GM18517 (cell line): ENCODE data around the gene INVS.

Experiments
- ATAC-seq: cut with Tn5 transposase; IDR thresholded peaks from one replicate; pipeline ENCODE4 v1.9.1; 2021; ENCODE audit warnings: mild to moderate bottlenecking, moderate library complexity; ENCODE audit not compliant: unreplicated experiment

The INVS gene

DNA sequence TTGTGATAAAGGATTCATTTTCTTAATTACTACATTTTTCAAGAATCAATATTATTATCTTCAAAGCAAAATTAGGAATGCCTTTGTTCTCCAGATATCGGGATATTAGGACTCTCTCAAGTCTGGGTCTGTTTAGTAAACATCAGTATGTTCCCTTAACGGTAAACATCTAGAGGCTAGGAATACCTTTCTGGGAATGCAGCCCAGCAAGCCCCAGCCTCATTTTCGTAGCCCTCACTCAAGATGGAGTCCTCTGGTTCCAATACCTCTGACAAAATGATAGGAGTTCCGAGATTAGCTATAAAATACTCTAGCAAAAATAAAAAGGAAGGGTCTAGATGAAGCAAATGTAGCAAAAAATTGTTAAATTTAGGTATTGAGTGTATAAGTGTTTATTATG is 169.2 kb downstream of the INVS start:
- ATAC-seq: no peak

DNA sequence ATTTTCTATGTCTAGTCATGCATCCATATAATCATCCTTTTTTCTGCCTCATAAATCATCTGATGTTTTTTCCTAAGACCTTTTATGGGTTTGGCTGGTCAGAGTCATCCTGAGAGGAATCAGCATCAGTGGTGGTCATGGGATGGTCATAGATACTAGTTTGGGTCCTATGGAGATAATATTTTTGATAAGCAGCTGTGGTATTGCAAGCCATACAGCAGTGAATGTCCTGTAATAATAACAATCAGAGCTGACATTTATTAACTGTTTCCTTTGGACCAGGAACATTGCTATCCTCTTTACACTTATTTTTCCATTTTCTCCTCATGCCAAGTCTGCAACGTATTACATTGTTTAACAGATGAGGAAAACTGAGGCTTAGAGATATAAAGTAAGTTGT is 170.6 kb downstream of the INVS start:
- ATAC-seq: no peak

DNA sequence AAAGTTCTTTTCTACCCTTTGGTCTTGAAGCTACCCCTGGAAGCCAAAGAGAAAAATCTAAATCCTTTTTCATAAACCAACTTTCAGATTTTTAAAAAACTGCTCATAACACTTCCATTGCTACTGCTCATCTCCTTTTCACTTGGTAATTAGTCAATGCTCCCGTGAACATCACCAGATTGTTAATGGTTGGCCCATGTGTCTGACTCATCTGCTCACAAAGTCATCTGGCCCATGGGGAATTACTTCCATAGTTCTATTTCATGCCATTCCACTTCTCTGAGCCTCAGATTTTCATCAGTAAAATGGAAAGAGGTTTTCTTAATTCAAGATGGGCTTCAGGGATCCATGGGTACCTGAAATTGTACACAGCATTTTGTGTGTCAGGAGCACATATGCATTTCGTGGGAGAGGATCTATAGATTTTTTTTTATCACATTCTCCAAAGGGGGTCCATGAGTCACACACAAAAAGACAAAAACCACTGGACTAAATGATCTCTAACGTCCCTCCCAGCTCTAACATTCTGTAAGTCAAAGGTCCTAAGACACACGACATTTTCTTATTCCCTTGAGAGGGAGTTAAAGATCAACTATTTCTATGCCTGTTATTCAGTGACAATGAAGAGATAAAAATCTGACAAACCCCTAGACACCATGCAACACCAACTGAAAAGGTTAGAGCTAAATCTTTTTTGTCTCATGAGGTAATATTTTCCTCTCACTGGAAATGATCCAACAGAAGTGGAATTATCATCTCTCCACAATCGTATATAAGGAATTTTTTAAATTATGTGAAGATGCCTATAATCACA is 178.3 kb downstream of the INVS start:
- ATAC-seq: no peak

DNA sequence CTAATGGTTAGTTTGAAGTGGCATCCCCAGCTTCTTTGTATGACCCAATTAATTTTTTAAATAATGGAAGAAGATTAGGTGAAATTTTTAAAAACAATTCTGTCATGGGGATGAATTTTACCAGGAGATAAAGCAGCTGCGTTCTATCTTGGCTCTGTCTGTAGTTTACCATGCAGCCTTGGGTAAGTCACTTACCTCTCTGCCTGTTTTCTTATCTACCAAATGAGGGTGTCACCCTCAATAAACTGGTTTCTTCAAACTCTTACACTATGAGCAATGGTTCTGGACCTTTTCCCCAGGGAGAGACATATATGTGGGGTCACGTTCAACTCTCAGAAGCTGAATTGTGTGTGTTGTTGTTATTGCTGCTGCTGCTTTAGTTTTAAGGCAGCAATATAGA is 182.0 kb downstream of the INVS start:
- ATAC-seq: no peak

DNA sequence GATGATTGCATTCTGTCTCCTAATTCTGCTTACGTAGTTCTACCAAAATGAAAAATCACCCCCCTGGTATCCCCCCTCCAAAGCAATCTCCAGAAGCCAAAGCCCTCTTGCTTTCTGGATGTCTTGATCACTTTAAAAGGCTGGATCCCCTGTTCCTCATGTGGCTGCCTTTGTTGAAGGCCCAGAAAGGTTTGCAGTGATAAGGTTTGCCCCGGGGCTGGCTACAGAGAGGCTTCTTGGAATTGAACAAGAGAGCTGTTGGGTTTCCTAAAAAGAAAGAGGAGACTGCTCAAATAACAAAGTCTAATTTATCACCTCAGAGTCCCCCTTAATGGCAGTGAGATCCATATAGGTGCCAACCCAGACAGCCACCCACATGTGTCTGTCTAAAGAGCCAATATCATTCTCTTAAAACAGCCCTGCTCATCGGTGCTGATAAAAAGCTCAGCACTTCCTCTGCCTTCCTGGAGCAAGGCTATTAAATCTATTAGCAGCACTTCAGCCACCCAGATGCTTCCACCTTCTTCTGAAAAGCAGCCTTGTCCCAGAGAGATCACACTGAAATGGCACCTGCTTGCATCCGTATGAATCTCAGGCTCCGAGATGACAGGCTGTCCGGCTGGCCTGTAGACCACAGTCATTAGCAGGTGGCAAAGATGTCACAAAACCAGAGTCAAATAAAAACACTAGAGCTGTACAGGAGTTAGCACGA is 182.8 kb downstream of the INVS start:
- ATAC-seq: no peak

DNA sequence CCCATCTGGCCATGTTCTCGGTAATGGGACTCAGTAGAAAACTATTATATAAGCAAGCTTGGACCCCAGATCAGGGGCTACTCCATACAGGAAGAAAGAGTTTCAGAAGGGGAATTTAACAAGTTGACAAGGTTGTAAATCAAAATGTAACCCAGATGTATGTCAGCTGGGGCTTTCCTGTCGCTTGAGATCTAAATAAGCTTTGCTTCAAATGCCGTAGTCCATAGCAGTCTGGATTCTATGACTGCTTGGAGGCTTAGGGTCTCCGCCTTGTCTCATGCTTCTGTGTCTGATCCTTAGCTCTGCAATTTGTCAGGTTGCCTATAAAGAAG is 183.3 kb downstream of the INVS start:
- ATAC-seq: no peak

DNA sequence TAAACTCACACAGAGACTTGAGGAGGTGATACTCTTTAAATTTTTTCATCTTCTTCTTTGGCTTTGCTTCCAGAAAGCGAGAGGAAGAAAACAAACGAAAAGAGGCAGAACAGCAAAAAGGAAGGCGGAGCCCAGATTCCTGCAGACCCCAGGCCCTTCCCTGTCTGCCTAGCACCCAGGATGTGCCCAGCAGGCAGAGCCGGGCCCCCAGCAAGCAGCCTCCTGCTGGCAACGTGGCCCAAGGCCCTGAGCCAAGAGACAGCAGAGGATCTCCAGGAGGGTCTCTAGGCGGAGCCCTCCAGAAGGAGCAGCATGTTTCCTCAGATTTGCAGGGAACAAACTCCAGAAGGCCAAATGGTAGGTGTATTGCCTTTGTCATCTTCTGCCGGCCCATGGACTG is 185.2 kb downstream of the INVS start:
- no peak for ATAC-seq

DNA sequence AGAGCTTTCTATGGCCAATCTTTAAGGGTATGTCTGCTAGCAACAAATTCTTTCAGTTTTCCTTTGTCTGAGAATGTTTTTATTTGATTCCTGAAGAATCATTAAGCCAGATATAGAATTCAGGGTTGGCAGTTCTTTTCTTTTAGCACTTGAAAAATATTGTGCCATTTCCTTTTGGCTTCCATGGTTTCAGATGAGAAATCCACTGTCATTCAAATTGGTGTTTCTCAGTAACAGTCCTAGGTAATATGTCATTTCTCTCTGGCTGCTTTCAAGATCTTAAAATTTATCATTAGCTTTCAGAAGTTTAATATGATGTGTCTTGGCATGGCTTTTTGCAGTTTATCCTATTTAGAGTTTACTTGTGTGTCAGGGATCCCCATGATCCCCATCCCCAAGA is 186.0 kb downstream of the INVS start:
- ATAC-seq: no peak

DNA sequence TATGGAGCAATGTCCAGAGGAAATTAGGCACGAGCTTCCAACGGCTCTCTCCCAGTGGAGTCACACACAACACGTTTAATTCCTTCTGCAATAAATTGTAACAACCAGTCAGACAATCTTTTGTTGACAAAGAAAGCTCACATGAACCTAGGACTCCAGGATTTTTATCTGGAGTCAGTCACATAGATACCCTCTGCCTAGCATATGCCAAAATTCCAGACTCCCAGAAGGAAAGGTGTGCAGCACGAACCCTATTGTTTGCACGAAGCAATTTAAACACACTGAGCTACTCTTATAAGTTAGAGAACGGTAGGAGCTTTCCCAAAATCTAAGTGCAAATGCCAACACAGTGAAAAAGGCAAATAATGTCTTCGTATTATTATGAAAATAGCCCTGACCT is 186.6 kb downstream of the INVS start:
- ATAC-seq: no peak

DNA sequence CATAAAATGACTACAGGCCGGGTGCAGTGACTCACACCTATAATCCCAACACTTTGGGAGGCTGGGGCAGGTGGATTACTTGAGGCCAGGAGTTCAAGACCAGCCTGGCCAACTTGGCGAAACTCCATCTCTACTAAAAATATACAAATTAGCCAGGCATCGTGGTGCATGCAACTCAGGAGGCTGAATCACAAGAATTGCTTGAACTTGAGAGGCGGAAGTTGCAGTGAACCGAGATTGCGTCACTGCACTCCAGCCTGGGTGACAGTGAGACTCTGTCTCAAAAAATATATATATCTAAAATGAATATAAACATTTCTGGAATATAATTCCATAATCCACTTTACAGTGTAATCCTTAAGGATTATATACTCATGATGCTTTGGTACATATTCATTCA is 187.2 kb downstream of the INVS start:
- ATAC-seq: no peak

DNA sequence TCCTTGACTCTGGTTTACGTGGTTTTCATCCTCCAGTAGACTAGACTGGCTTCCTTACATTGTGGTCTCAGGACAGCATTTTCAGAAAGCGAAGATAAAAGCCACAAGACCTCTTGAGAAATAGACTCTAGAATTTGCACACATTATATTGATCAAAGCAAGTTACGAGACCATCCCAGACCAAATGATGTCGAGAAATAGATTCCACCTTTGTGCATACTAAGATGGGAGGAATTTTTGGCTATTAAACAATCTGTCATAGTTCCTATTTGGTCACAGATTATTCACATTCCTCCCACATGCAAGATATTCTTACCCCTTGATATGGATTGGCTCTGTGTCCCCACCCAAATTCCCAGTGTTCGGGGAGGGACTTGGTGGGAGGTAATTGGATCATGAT is 188.1 kb downstream of the INVS start:
- ATAC-seq: no peak

DNA sequence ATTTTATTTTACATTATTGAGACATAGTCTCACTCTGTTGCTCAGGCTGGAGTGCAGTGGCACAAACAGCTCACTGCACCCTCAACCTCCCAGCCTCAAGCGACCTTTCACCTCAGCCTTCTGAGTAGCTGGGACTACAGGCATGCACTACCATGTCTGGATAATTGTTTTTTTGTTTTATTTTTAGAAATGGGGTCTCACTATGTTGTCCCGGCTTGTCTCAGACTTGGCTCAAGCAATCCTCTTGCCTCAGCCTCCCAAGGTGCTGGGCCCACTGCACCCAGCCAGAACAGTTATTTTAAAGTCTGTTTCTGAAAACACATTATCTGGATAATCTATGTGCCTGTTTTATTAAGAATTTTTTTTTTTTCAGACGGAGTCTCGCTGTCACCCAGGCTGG is 191.7 kb downstream of the INVS start:
- ATAC-seq: no peak

DNA sequence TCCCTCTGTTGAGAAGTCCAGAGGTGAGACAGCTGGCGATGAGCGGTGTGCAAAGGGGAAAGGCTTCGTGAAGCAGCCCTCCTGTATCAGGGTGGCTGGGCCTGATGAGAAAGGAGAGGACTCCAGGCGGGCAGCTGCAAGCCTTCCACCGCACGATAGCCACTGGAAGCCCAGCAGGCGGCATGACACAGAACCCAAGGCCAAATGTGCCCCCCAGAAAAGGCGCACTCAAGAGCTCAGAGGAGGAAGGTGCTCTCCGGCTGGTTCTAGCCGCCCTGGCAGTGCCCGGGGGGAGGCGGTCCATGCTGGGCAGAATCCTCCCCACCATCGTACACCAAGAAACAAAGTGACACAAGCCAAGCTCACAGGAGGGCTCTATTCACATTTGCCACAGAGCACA is 193.4 kb downstream of the INVS start:
- ATAC-seq: no peak

DNA sequence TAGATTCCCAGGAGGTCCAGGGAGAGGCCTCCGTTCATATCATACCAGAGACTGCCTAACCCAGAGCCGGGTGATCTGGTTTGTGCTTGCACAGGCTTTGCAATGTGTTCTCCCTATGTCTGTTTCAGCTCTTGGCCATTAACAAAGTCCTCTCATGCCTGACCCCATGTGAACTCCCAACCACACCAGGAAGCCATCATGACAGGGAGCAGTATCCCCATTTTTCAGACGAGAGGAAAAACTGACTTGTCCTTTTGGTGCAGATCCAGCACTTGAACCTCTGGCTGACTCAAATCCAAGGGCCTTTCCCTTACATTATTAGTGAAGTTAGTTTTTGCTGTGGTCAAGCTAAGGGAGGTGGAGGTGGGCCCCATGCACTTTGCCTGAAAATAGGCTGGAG is 195.3 kb downstream of the INVS start:
- no peak for ATAC-seq

DNA sequence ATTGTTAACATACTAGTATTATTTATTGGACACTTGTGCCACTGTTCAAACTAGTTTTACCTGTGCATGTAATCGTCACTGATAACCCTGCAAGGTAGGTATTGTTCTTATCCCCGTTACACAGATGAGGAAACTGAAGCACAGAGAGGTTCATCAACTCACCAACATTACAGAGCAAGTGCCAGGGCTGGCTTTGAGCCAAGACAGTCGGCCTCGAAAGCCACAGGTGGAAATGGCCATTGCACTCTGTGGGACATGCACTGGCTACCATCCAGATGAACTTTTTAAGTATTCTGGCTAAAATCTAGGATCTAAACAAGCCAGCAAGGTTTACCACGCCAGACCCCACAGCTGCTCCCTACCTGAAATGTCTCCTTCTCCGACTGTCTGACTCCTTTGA is 195.8 kb downstream of the INVS start:
- ATAC-seq: no peak

DNA sequence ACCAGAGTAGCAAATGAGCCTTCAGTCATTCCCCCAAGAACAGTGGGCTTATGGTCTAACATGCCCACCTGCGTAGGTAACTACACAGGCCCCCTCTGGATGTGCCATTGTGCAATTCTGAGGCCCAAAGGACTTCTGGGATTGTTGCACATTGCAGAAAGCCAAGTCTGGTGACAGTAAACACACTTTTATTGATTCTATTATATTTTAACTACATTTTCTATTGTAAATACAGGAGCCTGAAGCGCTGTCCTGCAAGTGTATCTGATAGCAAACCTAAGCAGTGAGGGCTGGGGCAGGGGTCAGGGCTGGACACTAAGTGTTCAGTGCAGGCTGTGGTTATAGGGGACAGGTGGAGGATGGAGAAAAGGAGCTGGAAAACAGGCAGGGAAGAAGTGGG is 196.2 kb downstream of the INVS start:
- ATAC-seq: no peak

DNA sequence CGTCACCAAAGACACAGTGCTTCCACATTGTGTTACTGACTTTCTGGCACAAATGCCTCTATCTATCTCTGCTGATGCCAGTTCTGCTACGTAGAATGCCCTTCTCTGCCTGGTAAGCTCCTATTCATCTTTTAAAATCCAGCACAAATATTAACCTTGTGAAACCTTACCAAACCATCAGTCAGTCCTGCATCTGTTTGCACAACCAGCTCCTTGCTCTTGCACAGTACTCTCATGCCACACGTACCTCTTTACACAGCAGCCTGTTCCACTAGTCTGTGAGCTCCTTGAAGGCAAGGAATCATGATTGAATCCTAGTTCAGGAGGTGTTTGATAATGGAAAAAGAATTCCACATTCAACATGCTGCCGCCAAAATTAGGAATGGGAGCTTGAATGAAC is 197.4 kb downstream of the INVS start:
- no peak for ATAC-seq

DNA sequence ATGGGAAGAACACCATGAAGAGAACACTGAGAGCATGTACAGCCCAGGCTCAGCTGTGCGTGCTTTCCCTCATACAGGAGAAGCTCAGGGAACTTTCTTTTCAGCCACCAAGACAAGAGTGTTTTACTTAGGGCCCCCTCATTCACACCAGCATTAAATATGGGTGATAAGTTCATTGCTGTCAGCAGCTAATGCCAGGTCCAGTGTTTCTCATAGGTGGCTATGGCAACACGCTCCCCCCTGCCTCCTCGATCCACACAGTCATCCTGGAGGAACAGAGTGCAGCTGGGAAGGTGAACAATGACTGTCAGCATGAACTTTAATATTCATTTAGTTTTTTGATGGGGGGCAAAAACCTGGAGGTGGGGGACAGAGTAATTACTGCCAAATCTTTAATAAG is 199.3 kb downstream of the INVS start:
- ATAC-seq: no peak

DNA sequence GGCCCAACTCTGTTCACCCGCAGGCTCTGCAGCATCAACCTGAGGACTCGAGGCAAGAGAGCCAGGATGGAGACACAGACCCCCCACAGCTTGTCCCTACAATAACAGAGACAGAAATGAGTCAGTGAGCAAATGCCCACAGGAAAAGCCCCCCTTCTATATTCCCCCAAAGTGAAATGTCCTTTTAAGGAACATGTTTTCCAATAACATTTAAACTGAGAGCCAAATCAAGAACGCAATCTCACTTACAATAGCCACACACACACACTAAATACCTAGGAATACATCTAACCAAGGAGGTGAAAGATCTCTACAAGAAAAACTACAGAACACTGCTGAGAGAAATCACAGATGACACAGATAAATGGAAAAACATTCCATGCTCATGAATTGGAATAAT is 204.7 kb downstream of the INVS start:
- no peak for ATAC-seq

DNA sequence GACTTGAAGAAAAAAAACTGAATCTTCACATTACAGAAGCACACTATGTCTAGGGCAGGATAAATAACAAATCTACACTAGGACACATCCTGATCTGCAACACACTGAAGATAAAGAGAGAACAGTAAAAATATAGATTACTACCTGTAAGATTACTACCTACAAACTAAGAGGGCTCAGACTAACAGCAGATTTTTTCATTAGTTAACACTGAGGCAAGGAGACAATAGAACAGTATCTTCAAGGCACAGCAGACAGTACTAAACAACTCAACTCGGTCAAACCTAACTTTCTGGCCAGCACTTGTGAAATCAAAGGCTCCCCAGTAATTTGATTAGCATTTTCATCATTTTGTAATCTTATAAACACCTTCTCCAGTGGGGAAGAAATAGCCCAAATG is 207.2 kb downstream of the INVS start:
- ATAC-seq: no peak

DNA sequence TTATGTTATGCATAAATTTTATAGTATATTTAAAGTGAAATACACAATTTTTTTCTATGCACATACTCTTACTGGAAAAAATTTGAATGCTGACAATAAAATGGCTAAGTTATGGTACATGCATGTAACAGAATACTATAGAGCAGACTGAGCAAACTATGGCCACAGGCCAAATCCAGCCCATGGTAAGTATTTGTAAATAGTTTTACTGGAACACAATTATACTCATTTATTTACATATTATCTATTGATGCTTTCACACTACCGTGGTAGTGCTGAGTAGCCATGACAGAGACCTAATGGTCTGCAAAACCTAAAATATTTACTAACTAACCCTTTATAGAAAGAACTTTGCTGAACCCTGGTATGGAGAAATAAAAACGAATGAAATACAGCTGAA is 208.0 kb downstream of the INVS start:
- ATAC-seq: no peak

DNA sequence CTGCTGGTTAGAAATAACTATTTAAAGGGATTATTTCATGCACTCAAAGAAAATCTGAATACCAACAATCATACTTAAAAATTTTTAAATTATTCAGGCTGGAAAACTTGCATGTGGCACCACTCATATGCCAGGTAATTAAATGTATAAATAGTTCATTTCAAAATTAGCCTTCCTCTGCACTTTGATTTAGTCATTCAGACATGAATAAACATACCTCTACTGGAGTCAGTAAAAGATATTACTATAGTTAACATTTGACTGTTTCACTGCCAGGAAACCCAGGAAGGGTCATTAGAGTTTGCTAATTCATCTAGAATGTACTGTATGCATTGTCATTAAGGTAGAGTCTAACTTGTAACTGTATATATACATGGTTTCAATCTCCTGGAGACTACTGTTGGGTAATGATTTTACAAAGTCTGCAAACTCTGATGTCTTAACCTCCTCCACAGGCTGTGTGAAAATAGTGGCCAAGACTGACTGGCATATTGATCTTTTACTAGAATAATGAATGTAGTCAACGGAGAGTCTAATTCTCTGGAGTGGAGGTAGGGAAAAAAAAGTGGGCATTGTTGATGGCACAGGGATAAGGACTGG is 210.0 kb downstream of the INVS start:
- ATAC-seq: no peak
